ENCODE measurements around the gene GPR161. TPM values are rescaled to one million over a fixed set of nuclear protein-coding genes. Genes with fewer than 3 reads are reported as not detected.

Gene GPR161
- total RNA-seq, 1 donor from 2014 or later, result 11.4 TPM

- H3K4me3 ChIP-seq (ENCODE audit: low read depth, low read length), result no peak overlapping the region
- no peak for DNase-seq (ENCODE audit: low read depth)
- TF ChIP-seq CTCF (conservative IDR thresholded peaks at IDR 0.05; ENCODE audit: low read depth, low read length), result no peak
Observed at GRCh38 chr1:168172250-168172915, 35.7 kb upstream of the GPR161 start.

- DNase-seq (ENCODE audit: low read depth), result no peak
- TF ChIP-seq CTCF (conservative IDR thresholded peaks at IDR 0.05; ENCODE audit: low read depth, low read length), result no peak
- H3K4me3 ChIP-seq (ENCODE audit: low read depth, low read length), result no peak overlapping the region
Observed at GRCh38 chr1:168170564-168171508, 34.1 kb upstream of the GPR161 start.

- DNase-seq (ENCODE audit: low read depth), result no peak
- no peak overlapping the region for H3K4me3 ChIP-seq (ENCODE audit: low read depth, low read length)
- TF ChIP-seq CTCF (conservative IDR thresholded peaks at IDR 0.05; ENCODE audit: low read depth, low read length), result no peak
Observed at GRCh38 chr1:168167806-168168205, 31.1 kb upstream of the GPR161 start.

GRCh38 chr1:168164771-168165170 lies 28.0 kb upstream of the GPR161 start:
- no peak for DNase-seq (ENCODE audit: low read depth)
- no peak overlapping the region for H3K4me3 ChIP-seq (ENCODE audit: low read depth, low read length)
- TF ChIP-seq CTCF (conservative IDR thresholded peaks at IDR 0.05; ENCODE audit: low read depth, low read length), result no peak

GRCh38 chr1:168163670-168164069 lies 26.9 kb upstream of the GPR161 start:
- no peak for TF ChIP-seq CTCF (conservative IDR thresholded peaks at IDR 0.05; ENCODE audit: low read depth, low read length)
- no peak overlapping the region for H3K4me3 ChIP-seq (ENCODE audit: low read depth, low read length)
- no peak for DNase-seq (ENCODE audit: low read depth)

- no peak overlapping the region for H3K4me3 ChIP-seq (ENCODE audit: low read depth, low read length)
- no peak for TF ChIP-seq CTCF (conservative IDR thresholded peaks at IDR 0.05; ENCODE audit: low read depth, low read length)
- DNase-seq (ENCODE audit: low read depth), result no peak
Observed at GRCh38 chr1:168161459-168161858, 24.7 kb upstream of the GPR161 start.
